NCI-H128 (cell line): ENCODE data around the gene ALG14.
"Not testable (repeated sequence)": the region's sequence is repeated elsewhere in the genome, so short reads cannot be mapped to it uniquely, and the experiment has no call there.

Experiments used
- DNase-seq: peaks from one replicate; lab custom pipeline; 2025; ENCODE audit not compliant: unreplicated experiment; lab: John Stamatoyannopoulos, UW

ALG14 gene

DNA sequence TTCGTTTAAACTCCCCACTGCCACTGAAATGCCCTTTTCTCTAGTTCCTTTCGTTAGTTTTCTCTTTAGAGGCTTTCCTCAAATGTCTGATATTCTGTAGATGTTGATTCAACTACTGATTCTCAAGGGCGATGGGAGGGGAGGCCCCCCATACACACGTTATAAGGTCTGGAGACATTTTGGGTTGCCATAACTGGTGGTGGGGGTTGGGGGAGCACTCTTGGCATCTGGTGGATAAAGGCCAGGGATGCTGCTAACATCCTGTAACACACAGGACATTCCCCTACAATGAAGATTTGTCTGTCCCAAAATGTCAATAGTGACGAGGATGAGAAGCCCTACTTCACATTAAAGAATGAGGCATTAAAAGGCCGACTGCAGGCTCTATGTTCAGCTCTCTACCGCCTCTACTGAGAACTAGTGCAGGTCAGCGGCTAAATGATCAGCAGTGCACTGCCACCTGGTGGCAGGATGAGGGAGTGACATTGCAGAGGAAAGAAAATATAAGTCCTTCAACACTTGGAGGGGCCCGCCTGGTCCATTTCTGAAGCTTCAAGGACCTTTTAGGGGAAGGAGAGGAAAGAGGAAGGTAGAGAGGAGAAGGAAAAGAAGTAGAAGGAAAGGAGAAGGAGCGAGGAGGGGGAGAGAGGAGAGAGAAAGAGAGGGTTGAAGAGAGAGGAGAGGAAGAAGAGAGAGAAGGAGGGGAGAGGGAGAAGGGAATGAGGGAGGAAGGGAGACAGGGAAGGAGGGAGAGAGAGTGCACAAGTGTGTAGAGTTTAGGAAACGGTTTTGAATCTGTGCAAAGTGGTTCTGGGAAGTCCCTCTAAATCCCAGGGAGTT, 29.4 kb downstream of the ALG14 start:
- peak; percentile 69 for DNase-seq

GRCh38 chr1:95042286-95042685, 30.5 kb downstream of the ALG14 start:
- no peak for DNase-seq

DNA sequence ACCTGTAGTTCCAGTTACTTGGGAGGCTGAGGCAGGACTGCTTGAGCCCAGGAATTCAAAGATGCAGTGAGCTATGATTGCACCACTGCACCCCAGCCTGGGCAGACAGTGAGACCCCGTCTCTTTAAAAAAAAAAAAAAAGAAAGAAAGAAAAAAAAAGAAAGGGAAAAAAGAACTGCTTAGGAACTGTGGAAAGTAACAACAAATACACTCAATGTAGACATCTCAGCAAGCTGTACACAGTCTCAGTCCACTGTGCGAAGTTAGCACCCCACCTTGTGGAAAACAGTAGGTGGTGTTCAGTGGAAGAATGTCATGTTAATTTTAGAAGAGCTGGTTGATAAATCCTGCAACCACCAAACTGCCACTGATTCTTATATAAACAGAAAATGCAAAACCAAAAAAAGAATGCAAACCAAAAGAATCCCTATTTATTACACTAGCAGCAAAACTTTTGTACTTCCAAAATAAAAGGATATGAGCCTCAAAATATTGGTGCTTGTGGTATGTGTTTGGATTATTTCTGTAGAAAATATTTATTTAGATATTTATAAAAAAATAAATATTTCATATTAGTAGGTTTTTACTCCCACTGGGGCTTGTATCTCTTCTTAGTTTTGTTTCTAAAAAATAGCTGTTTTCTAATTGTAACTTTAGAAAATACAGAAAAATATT, 31.1 kb downstream of the ALG14 start:
- peak; percentile 39 for DNase-seq

- DNase-seq, result no peak
Measured at GRCh38 chr1:95040032-95040525, 32.7 kb downstream of the ALG14 start.

DNA sequence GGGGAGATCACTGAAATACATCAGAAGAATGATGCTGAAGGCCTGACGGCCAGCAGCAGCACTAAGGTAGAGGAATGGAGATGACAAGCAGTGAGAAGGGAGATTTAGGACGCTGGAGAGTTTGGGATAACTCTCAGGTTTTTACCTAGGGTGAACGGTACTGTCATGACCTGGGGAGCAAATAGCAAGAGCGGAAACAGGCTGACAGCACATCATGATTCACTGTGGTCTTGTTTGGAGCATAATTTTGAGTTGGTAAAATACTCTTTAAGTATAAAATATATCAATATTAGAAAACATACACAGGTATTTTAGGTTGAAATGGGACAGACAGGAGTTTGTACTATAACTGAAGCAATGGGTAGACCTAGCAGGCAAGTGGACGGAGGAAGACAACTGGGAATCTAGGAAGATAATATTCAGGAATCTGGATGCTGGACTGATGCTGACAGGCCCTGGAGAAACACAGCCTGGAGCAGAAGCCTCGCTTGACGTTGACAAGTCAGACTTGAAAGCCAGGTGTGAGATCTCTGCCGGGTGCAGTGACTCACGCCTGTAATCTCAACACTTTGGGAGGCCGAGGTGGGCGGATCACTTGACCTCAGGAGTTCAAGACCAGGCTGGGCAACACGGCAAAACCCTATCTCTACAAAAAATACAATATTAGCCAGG, 33.3 kb downstream of the ALG14 start:
- DNase-seq, result no peak

GRCh38 chr1:95035536-95035935, 37.2 kb downstream of the ALG14 start:
- DNase-seq, result no peak

GRCh38 chr1:95034506-95034905, 38.2 kb downstream of the ALG14 start:
- no peak for DNase-seq

DNA sequence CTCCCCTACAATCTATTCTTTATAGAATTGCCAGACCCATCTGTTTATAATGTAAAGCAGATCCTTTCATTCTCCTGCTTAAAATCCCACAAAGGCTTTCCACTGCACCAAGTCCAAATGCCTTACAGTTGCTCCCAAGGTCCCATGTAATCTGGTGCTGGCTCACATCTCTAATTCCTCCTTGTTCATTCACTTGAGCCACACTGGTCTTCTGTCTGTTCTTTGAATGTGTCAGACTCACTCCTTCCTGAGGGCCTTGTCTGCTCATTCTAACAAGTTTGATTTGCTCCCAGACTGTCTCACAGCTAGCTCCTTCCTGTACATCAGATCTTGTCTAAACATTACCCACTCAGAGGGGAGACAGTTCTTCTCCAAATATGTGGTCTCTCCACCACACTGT, 38.9 kb downstream of the ALG14 start:
- no peak for DNase-seq

DNA sequence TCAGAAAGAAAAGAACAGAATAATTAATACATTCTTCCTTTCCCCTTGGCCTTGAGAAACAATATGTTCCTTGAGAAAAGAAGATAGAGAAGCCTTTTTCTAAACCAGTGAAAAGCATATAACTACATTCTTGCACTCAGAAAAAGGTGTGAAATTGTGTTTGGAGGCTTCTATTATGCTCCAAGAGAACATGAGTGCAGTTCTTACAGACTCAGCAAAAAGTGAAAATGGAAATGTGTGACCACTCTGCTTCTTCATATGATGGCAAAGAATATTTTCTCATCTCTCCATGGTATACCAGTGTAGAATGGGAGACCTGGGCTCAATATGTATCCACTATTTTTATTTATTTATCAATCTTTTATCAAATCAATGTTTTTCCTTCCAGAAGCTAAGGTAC, 43.2 kb downstream of the ALG14 start:
- DNase-seq, result no peak

- DNase-seq, result no peak
Measured at GRCh38 chr1:95028954-95029353, 43.8 kb downstream of the ALG14 start.

DNA sequence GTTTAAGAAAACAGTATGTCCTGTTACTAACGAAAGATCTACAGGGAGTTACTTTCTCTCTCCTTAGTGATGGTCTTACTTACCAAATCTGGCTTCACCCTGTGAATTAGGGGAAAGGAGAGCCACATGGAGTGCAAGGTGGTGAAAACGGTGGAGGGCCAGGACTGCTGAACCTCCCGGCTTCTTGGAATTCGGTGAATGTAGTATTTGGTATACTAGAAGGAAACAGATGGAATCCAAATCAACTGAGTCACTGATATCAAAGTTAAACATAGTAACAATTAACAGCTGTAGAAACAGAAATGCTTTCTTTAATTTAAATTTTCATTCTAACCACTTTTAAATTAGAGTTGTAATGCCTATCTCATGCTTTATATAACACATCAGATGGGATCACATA, 45.7 kb downstream of the ALG14 start:
- DNase-seq, result no peak

- no peak for DNase-seq
Measured at GRCh38 chr1:95023399-95024043, 49.2 kb downstream of the ALG14 start.

DNA sequence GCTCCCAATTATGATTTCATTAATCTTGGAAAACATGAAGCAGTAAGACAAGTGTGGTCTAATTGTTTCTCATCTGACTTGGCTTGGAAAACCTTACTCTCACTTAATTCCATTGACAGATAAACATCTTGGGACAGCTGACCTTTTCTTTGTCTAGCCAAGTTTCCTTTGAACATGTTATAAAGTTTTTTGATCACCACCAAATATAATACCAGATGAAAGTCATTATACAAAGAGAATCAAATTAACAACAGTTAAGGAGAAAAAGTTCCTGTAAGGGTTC, 50.2 kb downstream of the ALG14 start:
- DNase-seq, result no peak

DNA sequence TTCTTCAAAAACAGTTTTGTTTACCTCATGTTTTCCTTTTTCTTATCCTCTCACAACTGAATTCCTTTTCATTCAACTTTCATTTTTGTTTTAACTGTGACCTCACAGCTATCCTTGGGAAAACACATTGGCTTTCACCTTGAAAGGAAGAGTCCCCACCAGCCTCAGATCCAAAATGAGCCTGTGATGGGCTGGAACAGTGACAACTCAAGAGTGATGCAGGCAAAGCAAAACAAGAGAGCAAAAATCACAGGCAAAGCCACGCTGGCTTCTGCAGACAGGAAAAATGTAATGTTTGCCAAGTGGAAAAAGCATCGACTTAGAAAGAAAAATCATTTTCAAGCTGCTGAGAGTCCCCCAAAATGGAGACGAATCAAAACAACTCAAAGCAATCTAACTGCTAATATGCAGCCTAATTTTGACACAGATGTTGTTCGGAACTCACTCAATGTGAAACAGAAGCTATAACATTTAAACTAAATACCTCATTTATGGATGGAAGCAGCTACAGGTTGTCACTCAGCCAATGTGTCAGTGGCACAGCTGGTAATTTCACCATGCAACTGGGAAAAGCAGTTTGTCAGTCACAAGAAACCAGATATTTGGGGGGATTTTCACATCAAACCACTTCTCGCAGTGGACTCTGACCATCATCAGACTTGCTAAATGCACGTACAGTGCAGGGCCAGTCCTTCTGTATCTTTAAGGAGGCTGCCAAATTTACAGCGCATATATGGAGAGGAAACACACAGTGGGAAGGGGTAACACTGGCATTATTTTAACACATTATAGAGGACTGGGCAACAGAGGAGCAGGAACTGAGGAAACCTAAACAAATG, 50.7 kb downstream of the ALG14 start:
- DNase-seq, result no peak

DNA sequence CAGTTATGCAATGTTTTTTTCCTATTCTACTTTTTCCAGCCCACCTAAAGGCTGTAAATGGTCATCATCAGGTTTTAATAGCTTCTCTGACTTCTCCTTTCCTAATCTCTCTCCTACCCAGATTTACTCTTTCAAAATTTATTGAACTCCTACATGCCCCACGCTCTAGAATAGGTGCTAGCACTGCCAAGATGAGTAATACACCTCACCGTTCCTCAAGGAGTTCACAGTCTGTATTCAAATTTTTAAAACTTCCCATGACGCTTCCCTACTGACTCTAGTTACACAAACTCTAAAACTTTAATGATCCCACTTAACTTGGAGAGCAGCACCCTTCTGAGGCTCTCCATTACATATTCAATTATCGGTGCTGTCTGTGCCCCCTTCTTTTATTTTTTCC, 51.6 kb downstream of the ALG14 start:
- DNase-seq, result no peak

GRCh38 chr1:95019466-95019865, 53.3 kb downstream of the ALG14 start:
- DNase-seq, result not testable (repeated sequence)

DNA sequence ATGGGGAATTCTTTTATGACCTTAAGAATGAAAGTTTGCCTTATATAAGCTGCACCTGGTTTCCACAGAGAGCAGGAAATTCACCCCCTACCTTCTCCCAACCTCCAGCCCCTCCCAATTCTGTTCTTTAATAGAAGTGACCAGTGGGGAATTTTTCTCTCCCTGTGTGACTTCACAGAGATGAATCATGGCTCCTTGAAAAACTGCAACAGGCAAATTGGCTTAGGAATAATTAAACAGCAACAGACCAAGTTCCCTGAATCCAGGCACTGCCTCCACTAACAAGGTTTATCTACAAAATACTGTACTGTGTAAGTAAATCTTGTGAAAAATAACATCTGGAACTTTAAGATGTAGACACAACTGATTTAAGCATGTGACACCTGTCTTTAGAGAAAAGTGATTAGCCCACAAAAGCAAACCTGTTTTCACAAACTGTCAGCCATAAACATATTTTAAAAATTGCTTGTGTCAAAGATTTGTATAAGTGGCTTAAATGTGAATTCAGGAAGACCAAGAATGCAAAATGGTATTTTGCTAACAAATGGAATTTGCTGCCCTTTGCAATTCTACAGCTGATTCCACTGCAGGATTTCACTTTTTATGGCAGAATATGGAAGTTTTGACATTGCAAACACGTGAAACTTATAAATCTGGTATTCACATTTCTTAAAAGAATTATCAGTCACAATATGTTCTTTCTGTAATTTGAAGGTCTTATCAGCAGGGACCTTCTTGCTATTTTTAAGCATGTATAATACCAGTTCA, 54.0 kb downstream of the ALG14 start:
- DNase-seq, result no peak

DNA sequence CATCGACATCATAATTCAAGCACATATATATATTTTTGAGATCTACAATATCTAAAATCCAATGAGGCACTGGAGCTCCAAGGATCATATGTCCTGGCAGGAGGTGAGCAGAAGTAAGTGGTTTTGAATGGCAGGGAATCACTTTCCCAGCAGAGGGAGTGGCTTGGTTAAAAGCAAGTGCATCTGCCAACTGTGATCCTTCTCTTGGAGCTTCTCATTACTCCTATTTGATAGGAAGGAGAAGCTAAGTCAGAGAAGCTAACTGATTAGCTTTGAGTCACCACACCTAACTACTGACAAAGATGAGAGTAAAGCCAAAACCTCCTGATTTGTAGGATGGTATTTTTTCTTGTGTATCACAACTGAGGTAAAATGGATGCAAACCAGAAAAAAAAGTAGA, 55.0 kb downstream of the ALG14 start:
- no peak for DNase-seq

DNA sequence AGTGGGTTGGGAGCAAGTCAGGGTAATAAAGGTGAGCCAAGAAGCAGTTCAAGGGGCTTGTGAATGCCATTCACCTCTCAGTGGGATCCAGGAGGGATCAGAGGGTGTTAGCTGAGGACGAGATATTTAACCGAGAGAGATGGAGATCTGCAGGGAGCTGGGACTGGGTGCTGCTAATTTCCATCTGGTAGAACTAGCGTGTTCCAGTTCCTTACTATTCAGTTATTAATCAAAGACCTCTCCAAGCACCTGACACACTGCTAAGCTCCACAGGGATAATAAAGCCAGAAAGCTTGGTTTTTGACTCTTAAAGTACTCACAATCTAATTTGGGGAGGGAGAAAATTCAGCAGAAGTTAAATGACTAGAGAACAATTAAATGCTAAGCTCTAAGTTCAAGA, 57.7 kb downstream of the ALG14 start:
- no peak for DNase-seq
